HT-29 (cell line): ENCODE results near the gene TBXAS1. TPM values are rescaled to one million over a fixed set of nuclear protein-coding genes. Genes with fewer than 3 reads are reported as not detected.

ENCODE experiments used
- DNase-seq: peaks from one replicate; pipeline ENCODE4 v3.0.0-alpha.2; 2015; ENCODE audit warnings: low spot score
- total RNA-seq: library from RNA; depleted of rRNA; stranded (reverse); fragments of >200 nt; shearing (Covaris generic); gene quantifications from 2 replicates; pipeline ENCODE4 v1.2.3, GENCODE V29; 2014

The TBXAS1 gene
- total RNA-seq, 1 experiment from 2014 or later = 22.8 TPM

DNA sequence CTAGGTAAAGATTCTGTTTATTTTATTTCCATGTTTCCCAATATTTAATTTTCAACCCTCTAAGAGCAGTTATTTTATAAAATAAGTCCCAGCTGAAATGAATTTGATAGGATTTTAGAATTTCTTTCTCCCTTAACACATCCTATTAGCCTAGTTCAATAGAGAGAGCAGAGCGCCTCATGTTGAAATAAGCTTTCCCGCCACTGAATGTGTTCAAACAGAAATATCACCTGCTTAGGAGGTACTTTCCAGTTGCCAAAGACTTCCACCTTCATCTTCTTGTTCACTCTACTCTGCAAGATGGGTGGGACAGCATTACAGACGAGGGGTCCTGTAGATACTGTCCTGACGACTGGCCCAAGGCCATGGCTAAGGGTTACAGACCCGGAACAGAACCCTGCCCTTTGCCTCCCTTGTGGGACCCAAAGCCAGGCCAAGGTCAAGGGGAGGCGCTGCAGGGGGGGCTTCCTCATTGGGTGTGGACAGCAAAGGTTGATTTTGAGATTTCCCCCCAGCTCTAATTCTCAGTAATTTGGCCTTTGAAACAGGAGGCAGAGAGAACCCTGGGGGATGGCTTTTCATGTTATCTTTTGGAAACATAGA lies 171.7 kb downstream of the TBXAS1 start:
- DNase-seq = no peak

DNA sequence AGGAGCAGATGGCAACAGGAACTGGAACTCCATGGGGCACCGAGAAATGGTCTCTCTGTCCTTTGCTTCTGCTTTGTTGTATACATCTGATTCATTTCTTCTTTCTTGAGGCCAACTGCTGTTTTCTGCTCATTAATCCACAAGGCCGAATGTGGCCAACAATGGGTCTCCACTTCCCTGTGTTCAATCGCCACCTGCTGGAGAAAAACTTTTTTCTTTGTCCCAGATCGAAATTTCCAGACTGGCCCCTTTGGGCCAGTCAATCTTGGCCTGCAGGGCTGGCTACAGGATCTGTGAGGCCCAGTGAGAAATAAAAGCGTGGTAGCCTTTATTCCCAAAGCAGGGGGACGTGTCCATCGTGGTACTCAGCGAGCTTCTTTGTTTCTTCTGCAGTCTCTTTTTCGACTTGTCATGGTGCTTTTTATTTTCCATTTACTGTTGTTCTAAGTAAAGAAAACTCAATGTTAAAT lies 174.9 kb downstream of the TBXAS1 start:
- peak; percentile 78 for DNase-seq

DNA sequence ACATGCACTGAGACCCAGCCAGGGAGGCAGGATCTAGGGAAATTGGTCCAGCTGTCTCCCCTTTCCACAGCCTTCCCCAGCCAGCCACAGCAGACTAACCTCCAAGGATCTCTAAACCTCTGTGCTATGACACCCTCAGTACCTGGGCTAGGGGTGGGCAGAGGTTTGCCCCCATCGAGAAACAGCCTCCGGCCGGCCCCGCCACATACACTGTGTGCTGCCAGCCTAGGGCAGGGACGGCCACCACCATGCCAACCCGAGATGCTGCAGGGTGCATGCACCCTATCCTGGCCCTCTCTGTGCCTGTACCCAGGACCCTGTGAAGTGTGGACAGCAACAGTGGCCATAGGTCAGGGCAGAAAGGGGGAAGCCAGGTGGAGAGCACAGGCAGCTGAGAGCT lies 175.6 kb downstream of the TBXAS1 start:
- no peak for DNase-seq

DNA sequence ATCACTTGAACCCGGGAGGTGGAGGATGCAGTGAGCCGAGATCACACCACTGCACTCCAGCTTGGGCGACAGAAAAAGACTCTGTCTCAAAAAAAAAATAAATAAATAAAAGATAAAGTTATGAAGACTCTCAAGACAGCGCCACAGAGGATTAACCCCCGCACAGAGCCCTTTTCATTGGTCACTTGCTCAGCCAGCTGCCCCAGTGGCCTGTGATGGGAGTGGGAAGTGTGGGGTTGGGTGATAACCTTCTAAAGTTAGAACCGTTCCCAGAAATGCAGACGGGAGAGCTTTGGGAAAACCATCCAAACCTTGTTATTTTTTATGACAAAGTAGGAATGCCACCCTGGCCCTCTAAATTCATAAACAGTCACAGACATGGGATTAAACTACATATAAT lies 176.3 kb downstream of the TBXAS1 start:
- no peak for DNase-seq

DNA sequence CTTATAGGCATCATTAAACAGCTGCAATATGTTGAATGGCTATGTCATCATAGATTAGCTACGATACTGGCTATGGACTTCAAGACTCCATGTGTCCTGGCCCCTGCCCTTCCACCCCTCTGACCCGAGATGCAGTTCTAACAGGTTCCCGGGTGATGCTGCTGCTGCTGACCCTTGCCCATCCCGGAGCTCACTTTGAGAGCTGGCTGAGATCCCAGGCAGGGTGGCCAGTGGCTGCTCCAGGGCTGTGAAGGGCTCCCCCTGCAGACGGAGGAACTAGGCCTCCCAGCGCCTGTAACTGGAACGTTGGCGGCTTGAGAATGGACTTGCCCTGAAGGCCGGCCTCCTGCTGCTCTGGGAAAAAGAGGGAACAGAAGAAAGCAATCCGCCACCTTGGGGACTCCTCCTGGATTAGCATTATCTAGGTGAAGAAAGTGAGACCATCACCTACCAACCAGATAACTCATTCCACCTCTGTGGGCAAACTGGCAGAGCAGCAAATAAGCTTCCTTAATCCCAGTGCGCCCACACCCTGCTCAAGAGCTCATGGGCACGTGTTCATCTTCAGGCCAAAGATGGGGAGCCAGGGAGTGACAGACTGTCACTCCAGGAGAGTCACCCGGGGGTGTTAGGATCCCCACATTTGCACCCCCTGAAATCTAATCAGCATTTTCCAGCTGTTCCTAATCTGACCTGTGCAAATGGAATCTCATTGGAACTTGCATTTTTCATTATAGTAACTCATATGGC lies 176.9 kb downstream of the TBXAS1 start:
- peak; percentile 61 for DNase-seq

DNA sequence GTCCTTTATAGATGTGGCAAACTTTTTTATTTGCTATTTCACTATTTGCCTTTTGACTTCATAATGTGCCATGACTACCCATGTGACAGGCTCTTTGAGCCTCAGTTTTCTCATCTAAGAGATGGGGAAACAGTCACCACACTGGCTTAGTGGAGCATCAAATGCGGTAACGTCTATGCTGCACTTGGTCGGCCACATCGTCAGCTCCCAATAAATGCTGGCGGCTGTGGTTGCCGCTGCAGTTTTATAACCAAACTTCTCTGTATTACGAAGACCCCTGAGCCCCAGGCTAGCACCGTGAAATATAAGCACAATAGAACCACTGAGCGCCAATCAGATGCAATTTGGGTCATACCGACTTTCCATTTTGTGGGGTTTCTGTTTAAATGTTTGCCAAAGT lies 177.5 kb downstream of the TBXAS1 start:
- no peak for DNase-seq

DNA sequence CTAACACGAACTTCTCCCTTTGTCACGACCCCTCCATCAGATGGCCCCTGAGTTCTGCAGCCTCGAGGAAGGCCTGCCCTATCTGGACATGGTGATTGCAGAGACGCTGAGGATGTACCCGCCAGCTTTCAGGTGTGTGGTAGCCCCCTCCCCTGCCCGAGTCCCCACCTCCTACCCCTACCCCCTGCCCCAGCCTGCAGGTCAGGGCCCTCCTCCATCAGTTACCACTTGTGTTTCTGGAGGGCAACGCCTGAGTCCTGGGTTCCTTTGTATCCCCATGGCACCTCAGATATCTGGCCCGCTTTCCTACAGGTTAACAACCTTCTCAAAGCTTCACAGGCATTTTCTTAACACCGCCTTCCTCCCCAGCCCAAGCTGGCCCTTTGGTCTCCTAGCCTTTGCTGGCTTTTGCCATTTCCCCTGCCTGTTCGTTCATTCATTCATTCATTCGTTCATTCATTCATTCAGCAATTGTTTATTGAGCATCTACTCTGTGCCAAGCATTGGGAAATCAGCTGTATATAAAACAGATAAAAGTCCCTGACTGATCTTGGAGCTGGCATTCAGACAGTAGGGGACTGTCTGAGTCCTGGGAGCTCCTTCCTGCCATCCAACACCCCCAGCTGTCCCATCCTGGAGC lies 178.1 kb downstream of the TBXAS1 start:
- no peak for DNase-seq

DNA sequence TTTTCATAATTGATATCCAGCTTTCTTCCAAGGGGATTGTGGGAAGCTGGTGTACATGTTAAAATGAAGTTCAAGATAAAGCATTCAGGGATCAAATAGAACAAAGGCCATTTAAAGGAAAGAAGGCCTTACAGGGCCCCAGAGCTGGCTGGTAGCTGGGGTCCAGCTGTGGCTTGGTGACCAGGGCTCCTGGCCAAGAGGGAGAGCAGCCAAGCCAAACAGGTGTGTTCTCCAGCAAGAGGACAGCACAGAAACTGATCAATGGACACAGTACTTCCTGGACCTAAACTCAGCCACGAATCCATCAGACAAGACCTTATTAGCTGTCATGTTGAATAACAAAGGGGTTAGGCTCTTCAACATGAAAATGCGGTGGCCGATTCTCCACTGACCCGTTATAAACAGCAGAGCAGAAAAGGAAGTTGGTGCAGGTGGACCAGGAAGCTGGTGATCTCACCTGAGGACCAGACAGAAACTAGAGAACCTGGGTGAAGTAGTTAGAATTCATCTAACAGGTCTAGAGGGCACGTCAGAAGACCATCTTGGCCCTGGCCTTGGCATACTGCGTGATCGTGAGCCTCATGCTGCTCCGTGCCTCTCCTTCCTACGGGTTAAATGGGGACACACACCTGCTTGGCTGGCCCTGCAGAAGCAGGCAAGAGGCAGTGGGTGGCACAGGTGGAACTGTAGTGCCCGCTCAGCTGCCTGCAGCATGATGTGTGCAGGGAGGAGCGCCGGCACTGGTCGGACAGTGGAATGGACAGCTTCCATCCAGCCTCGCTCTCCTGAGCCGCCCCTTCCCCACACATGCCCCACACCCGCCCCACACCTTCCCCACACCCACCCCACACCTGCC lies 179.9 kb downstream of the TBXAS1 start:
- DNase-seq = no peak

DNA sequence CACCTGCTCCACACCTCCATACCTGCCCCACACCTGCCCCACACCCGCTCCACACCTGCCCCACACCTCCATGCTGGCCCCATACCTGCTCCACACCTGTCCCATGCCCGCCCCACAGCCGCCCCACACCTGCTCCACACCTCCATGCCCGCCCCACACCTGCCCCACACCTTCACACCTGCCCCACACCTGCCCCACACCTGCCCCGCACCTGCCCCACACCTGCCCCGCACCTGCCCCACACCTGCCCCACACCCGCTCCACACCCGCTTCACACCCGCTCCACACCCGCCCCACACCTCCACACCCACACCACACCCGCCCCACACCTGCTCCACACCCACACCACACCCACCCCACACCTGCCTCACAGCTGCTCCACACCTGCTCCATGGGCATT lies 180.7 kb downstream of the TBXAS1 start:
- DNase-seq = no peak

DNA sequence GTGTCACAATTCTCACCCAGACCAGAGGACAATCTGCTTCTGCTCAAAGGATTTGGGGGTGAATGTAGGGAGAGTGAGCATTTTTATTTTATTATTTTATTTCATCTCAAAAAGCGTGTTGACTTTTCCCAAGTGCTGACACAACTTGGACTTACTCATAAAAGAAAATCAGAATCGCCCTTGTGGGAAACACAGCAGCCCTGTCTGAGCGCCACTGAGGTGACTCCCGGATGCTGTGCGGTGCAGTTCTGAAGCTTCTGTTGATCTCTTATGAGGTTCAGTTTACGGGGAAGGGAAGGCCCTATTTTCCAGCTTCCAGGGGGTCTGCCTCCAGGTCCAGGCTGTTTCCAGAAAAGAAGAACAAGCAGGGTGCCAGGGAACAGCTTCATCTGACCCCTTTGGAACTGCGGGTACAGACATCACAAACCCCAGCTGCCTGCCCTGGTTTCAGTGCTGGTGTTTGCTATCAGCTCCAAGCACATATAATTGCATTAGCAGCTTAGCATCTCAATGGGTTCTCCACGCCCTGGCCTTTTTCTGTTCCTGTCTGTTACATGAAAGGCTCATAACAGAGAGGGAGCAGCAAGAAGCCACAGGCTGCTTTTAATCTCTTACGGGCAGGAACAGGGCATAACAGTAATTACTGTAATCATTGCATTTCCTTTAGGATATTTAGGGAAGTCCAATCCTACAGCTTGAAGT lies 181.3 kb downstream of the TBXAS1 start:
- DNase-seq = no peak

DNA sequence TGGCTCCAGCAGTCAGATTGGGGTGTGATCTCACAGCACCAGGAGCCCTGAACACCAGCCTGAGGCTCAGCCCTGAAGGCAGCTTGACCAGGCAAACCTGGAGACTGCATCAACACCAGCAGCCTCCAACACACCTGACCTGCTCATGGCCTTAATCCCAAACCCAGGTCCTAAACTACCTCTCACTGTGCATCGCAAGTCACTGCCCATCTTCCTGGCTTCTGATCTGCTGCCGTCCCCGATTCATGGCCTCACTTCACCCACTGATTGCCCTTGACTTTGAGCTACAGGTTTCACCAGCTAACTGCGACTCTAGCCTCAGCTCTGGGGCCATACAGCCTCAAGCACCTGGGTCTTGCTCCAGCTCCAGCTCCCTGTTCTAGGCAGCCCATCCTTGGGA lies 184.6 kb downstream of the TBXAS1 start:
- no peak for DNase-seq

DNA sequence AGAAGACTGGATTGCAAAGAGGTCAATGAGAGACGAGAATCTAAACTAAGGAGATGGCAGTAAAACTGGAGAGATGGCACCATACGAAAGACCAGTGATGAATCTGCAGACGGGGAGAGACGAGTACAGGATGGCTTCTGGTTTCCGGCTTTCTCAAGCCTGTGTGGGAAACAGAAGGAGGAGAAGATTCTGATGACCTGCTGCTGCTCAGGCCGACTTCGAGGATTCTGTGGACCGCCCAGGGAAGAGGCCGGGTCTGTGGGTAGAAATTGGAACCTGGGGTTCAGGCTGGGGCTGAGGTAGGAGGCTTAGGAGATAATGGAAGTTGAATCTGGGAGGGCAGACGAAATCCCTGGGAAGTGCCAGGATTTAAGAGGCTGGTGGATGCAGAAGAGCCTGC lies 185.1 kb downstream of the TBXAS1 start:
- no peak for DNase-seq

DNA sequence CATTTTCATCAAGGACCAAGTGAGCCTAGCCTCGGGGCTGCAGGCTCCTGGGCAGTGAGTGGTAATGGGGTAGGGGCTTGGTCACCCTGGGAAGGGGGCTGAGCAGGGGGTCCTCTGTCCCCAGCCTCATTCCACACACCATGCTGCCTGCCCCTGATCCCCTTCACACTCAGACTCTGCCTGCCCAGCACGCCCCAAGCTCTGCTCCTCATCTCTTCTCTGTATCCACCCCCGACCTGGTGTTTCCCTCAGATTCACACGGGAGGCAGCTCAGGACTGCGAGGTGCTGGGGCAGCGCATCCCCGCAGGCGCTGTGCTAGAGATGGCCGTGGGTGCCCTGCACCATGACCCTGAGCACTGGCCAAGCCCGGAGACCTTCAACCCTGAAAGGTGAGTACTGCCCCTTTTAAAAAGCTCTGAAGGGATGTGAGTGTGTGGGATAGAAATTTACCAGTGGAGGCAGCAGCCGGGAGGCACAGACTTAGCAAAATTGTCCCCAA lies 186.5 kb downstream of the TBXAS1 start:
- no peak for DNase-seq

DNA sequence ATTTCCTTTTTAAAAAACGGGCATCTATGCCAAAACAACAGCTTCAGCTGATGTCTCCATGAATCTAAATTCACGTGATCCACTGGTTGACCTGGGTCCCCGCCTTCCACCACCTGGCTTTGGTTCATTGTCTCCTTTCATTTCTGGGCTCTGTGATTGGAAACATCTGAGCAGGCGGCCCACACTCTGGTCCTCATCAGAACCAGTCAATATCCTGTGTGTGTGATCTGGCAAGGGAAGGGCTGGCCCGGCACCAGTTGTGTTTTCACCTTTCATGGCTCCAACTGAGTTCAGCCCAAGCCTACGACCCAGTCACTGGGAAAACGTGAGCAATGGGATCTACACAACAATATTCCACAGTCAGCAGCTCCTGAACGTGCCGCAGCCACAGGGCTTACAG lies 187.5 kb downstream of the TBXAS1 start:
- DNase-seq = no peak

DNA sequence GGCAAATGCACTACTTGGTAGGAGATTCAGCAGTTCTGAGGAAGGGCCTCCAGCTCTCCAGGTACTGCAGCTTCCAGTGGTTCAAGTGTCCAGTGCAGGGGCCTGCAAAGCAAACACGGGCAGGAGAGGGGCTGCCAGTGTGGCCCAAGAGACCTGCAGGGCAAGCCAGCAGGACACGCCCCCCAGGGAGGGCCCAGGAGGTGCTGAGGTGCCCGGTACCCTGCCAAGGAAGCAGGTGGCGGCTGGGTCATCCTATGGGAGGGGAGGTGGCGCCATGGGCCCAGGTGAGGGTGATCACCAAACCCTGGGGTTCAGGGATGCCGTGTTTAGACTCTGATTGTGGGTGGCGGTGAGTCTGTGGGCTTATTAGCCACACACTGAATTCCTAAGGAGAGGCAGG lies 188.0 kb downstream of the TBXAS1 start:
- no peak for DNase-seq

DNA sequence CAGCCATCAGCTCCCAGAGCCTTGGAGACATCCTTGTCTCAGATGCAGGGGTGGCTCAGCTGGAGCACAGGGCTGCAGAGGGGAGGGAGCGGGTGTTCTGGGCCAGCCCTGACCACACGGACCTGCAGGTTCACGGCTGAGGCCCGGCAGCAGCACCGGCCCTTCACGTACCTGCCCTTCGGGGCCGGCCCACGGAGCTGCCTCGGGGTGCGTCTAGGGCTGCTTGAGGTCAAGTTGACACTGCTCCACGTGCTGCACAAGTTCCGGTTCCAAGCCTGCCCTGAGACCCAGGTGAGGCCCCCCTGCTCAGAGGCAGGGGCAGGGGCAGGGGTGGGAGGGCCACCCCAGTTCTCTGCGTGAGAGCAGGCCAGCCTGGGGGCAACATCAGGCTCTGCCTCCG lies 188.5 kb downstream of the TBXAS1 start:
- DNase-seq = no peak

DNA sequence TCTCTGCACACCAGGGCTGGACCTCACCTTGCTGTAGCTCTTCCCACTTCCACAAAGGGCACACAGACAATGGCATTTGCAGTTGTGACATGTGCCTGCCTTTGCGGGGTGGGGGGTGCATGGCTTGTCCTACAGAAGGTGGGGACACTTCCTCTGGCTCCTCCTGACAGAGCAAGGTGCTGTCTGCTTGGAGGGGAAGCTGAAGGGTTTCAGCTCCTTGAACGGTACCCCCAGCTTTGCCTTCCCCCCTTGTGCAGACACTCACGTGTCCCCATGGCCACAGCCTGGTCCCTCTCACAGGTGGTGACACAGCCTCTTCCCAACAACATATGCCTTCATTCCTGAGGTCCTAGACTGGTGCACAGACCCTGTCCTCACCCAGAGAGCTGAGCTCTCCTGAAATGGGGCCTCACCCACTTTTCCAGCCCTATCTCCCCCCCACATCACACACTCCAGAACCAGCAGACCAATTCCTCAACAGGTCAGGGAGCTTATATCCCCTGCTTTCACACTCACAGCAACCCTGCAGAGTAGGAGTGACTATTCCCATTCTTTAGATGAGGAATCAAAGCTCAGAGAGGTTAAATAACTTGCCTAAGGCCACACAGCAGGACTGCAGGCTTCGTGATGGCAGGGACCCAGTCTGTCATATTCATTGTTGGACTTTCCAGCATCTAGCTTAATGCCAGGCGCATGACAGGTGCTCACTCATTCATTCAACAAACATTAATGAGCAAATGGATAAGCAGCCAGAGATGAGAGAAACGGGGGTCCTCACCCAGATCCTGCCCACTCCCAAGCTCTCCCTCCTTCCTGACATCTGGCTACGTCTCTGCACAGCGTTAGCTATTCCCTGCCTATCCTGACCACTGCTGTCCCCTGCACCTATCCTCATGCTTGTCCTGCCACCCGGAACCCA lies 189.3 kb downstream of the TBXAS1 start:
- no peak for DNase-seq

DNA sequence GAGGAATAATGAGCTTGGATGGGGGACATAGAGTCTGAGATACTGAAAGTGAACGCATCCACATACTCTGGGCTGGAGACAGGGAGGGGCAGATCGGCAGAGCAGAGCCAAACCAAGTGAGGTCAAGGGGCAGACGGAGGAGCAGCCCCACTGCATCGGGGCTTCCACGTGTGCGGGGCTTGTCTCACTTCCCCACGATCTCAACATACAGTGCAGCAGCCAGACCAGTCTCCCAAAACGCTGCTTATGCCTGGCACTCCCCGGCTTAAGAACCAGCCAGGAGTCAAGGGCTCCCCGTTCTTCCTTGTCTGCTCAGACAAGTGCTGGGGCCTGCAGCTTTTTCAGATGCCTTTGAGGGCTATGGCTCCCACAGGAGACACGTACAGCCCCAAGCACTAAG lies 190.1 kb downstream of the TBXAS1 start:
- no peak for DNase-seq

DNA sequence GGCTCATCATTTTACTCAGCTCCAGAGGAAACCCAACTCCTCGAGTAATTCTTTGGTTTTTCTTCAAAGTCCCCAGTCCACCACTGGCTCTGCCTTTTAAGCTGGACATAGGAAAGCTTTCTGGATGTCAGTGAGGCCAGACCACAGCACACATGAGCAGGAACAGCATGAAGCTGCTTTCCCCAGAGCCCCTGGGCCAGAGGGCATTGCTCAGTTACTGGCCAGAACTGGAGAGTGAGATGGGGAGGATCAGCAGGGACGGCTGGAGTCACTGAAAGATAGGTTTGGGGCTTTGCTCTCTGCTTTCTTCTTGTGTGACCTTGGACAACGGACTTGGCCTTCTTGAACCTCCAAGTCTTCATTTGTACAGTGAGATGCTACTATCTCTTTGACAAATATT lies 190.5 kb downstream of the TBXAS1 start:
- no peak for DNase-seq

DNA sequence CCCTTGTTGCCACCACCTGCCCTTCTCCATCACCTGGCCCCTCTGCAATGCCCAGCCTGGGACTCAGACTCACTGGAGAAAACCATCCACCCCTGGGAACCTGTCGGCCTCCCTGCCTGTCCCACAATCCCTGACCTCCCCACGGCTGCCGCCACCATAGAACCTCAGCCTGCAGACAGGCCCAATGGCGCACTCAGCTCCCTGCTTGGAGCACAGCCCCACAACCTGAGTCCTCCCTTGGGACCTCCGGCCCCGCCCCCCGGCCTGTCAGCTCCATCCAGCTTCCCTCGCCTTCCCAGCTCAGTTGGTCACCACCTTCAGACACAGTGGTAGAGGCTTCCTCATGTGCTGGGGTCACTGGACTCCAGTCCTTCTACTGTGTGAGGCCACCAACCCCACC lies 192.5 kb downstream of the TBXAS1 start:
- no peak for DNase-seq
